Uterus (tissue), 2 donors: ENCODE data around the gene FBXO21.

Experiments used
- POLR2A ChIP-seq, 2 donors: fragments of 450-650 bp; IDR thresholded peaks; one replicate each; pipeline ENCODE4 v1.6.1; 2016; ENCODE audit warnings: antibody characterized with exemption in 2 of 2, mild to moderate bottlenecking in 1 of 2, moderate library complexity in 1 of 2
- TF ChIP-seq, protein P1 (sequence below), 4 experiments: fragments of 200-600 bp in 2 of 4; fragments of 450-650 bp in 2 of 4; sonication (generic) in 2 of 4; IDR thresholded peaks; one replicate each; pipeline ENCODE4 v1.5.1; 2016 to 2019; ENCODE audit warnings: antibody characterized with exemption in 4 of 4, mild to moderate bottlenecking in 2 of 4, moderate library complexity in 1 of 4

DNA sequence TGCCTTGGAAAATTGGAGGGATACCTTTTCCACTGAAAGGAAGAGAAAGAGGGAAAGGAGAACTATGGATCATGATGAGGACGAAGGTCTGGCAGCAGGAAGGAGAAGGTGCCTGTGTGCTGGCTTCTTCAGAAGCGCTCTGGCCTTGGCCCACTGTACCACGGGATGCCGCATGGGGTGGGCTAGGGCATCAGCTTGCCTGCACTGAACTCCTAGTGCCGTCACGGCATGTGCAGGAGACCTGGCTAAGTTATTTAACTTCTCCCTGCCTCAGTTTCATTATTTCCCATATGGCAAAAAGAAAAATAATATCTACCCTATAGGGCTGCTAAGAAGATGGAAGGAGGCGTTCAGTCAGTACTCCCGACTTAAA lies 28.1 kb downstream of the FBXO21 start:
- TF ChIP-seq, protein P1, sequence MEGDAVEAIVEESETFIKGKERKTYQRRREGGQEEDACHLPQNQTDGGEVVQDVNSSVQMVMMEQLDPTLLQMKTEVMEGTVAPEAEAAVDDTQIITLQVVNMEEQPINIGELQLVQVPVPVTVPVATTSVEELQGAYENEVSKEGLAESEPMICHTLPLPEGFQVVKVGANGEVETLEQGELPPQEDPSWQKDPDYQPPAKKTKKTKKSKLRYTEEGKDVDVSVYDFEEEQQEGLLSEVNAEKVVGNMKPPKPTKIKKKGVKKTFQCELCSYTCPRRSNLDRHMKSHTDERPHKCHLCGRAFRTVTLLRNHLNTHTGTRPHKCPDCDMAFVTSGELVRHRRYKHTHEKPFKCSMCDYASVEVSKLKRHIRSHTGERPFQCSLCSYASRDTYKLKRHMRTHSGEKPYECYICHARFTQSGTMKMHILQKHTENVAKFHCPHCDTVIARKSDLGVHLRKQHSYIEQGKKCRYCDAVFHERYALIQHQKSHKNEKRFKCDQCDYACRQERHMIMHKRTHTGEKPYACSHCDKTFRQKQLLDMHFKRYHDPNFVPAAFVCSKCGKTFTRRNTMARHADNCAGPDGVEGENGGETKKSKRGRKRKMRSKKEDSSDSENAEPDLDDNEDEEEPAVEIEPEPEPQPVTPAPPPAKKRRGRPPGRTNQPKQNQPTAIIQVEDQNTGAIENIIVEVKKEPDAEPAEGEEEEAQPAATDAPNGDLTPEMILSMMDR (IDR thresholded peaks at IDR 0.05): no peak
- no peak for TF ChIP-seq POLR2A (IDR thresholded peaks at IDR 0.05)
